ENCODE measurements around the gene STX10. TPM values are rescaled to one million over a fixed set of nuclear protein-coding genes. Genes with fewer than 3 reads are reported as not detected.

STX10 gene
- total and polyA plus RNA-seq, 9 of the 15 experiments (the other 6 are each of a cell fraction or from before 2014, with no cell fraction given), result 0.51 to 66.3 (median 31.0) TPM

DNA sequence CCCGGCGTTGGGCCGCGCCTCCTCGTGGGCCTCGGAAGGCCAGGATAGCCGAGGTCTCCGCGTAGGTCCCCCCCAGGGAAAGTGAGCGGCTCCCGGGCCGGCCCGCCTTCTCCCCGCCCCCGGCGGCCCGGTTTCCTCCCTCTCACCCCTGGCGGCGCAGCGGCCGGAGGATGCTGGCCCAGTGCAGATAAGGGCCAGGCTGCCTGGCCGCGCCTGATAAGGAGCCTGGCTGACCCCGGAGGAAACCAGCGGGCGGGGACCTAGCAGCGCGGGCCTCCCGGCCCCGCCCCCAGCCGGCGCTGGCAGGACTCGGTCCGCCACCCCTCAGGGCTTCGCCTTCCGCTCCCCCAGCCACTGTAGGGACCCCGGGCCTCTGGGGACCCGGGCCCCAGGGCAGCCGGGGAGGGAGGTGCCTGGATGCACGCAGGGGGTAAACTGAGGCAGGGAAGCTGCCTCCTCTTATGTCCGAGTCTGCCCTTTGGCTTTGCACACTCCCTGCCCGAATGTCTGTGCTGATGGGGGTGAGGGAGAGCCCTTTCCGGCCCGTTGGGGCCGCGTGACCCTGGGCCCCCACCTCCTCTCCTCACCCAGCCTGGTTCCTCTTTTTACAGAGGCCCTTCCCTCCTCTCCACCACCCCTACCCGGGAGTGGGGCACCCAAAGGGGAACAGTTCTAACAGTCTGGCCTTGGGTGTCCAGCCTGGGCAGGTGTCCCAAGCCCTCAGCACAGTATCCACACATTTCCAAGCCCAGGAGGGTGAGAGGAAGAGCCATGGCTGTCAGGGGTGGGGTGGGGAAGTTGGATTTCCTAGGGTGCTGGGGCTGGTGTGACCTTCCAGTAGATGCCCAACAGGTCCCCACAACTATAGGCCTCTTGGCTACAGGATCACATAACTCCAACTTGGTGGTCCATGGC lies 47.3 kb downstream of the STX10 start, which contains the start of gene LYL1 (continued):
- TF ChIP-seq TEAD4 (IDR thresholded peaks at IDR 0.05; ENCODE audit: low read length) (peak; percentile 98), TEAD4 (CRISPR knock-in tag; IDR thresholded peaks at IDR 0.05; ENCODE audit: borderline replicate concordance) (no peak), WHSC1 (IDR thresholded peaks at IDR 0.05; ENCODE audit: low read length) (no peak), HMGN3 (IDR thresholded peaks at IDR 0.05; ENCODE audit: borderline replicate concordance, extremely low read depth, insufficient read length, low read depth, low read length) (peak; percentile 100), POLR2A (conservative IDR thresholded peaks at IDR 0.05) (peak; percentile 66), BRD9 (IDR thresholded peaks at IDR 0.05; ENCODE audit: low read depth, partially characterized antibody) (peak; percentile 84), YY1 (IDR thresholded peaks at IDR 0.05; ENCODE audit: borderline replicate concordance in 1 of 3, control insufficient read depth in 1 of 3, extremely low read depth in 1 of 3, insufficient read depth in 3 of 3, insufficient read length in 1 of 3, insufficient replicate concordance in 2 of 3, low read depth in 1 of 3, low read length in 2 of 3) (peak in 1 of 3 experiments; percentile 64), TBL1XR1 (IDR thresholded peaks at IDR 0.05; ENCODE audit: low read length in 2 of 2) (peak; percentile 90 to 96), PHF21A (IDR thresholded peaks at IDR 0.05; ENCODE audit: borderline replicate concordance, low read depth) (peak; percentile 90), POLR2AphosphoS5 (IDR thresholded peaks at IDR 0.05; ENCODE audit: control insufficient read depth, insufficient read depth, low read depth, low read length) (peak; percentile 98), KAT2B (IDR thresholded peaks at IDR 0.05; ENCODE audit: low read depth, low read length) (no peak), SIX5 (IDR thresholded peaks at IDR 0.05; ENCODE audit: borderline replicate concordance in 1 of 2, insufficient read depth in 1 of 2, low read depth in 1 of 2, low read length in 2 of 2) (no peak), NR2C2 (CRISPR knock-in tag; IDR thresholded peaks at IDR 0.05) (peak; percentile 56; the same call in 1 of the 2 replicates), NR2C2 (tag; IDR thresholded peaks at IDR 0.05) (peak; percentile 95), NR1H2 (CRISPR knock-in tag; IDR thresholded peaks at IDR 0.05) (no peak)
- TF ChIP-seq, protein P1, sequence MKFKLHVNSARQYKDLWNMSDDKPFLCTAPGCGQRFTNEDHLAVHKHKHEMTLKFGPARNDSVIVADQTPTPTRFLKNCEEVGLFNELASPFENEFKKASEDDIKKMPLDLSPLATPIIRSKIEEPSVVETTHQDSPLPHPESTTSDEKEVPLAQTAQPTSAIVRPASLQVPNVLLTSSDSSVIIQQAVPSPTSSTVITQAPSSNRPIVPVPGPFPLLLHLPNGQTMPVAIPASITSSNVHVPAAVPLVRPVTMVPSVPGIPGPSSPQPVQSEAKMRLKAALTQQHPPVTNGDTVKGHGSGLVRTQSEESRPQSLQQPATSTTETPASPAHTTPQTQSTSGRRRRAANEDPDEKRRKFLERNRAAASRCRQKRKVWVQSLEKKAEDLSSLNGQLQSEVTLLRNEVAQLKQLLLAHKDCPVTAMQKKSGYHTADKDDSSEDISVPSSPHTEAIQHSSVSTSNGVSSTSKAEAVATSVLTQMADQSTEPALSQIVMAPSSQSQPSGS (CRISPR knock-in tag; IDR thresholded peaks at IDR 0.05), result no peak
- TF ChIP-seq, protein P2, sequence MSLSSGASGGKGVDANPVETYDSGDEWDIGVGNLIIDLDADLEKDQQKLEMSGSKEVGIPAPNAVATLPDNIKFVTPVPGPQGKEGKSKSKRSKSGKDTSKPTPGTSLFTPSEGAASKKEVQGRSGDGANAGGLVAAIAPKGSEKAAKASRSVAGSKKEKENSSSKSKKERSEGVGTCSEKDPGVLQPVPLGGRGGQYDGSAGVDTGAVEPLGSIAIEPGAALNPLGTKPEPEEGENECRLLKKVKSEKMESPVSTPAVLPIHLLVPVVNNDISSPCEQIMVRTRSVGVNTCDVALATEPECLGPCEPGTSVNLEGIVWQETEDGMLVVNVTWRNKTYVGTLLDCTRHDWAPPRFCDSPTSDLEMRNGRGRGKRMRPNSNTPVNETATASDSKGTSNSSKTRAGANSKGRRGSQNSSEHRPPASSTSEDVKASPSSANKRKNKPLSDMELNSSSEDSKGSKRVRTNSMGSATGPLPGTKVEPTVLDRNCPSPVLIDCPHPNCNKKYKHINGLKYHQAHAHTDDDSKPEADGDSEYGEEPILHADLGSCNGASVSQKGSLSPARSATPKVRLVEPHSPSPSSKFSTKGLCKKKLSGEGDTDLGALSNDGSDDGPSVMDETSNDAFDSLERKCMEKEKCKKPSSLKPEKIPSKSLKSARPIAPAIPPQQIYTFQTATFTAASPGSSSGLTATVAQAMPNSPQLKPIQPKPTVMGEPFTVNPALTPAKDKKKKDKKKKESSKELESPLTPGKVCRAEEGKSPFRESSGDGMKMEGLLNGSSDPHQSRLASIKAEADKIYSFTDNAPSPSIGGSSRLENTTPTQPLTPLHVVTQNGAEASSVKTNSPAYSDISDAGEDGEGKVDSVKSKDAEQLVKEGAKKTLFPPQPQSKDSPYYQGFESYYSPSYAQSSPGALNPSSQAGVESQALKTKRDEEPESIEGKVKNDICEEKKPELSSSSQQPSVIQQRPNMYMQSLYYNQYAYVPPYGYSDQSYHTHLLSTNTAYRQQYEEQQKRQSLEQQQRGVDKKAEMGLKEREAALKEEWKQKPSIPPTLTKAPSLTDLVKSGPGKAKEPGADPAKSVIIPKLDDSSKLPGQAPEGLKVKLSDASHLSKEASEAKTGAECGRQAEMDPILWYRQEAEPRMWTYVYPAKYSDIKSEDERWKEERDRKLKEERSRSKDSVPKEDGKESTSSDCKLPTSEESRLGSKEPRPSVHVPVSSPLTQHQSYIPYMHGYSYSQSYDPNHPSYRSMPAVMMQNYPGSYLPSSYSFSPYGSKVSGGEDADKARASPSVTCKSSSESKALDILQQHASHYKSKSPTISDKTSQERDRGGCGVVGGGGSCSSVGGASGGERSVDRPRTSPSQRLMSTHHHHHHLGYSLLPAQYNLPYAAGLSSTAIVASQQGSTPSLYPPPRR (CRISPR knock-in tag; IDR thresholded peaks at IDR 0.05; ENCODE audit: borderline replicate concordance), result peak; percentile 89; the same call in 1 of the 2 replicates
- TF ChIP-seq, protein P3, sequence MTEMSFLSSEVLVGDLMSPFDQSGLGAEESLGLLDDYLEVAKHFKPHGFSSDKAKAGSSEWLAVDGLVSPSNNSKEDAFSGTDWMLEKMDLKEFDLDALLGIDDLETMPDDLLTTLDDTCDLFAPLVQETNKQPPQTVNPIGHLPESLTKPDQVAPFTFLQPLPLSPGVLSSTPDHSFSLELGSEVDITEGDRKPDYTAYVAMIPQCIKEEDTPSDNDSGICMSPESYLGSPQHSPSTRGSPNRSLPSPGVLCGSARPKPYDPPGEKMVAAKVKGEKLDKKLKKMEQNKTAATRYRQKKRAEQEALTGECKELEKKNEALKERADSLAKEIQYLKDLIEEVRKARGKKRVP (CRISPR knock-in tag; IDR thresholded peaks at IDR 0.05), result peak; percentile 21; the same call in 1 of the 2 replicates
- TF ChIP-seq, protein P4, sequence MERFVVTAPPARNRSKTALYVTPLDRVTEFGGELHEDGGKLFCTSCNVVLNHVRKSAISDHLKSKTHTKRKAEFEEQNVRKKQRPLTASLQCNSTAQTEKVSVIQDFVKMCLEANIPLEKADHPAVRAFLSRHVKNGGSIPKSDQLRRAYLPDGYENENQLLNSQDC (CRISPR knock-in tag; IDR thresholded peaks at IDR 0.05), result no peak

Measured in K562 (cell line).